ENCODE measurements around the gene ACAD11.
"Not testable (repeated sequence)": the region's sequence is repeated elsewhere in the genome, so short reads cannot be mapped to it uniquely, and the experiment has no call there.

ACAD11 gene

GRCh38 chr3:132606085-132606484 is 53.5 kb downstream of the ACAD11 start:
- no peak for DNase-seq (ENCODE audit: insufficient read length, low spot score)
- FAIRE-seq = no peak

GRCh38 chr3:132605374-132605792 is 54.2 kb downstream of the ACAD11 start:
- no peak for DNase-seq (ENCODE audit: insufficient read length, low spot score)
- no peak for FAIRE-seq

GRCh38 chr3:132600614-132601013 is 59.0 kb downstream of the ACAD11 start:
- DNase-seq (ENCODE audit: insufficient read length, low spot score); FAIRE-seq: not testable (repeated sequence)

- no peak for FAIRE-seq
- DNase-seq (ENCODE audit: insufficient read length, low spot score) = no peak
Observed at GRCh38 chr3:132598181-132598580, 61.4 kb downstream of the ACAD11 start.

- DNase-seq (ENCODE audit: insufficient read length, low spot score) (no peak), FAIRE-seq (no peak)
Observed at GRCh38 chr3:132597660-132598059, 61.9 kb downstream of the ACAD11 start.

GRCh38 chr3:132596816-132597433 is 62.7 kb downstream of the ACAD11 start, which contains the start of gene ACKR4:
TSS of gene ACKR4 (plus strand) at chr3:132597270. CDS start at chr3:132600398, 3,128 bp downstream.
- DNase-seq (ENCODE audit: insufficient read length, low spot score) (no peak), FAIRE-seq (no peak)

GRCh38 chr3:132596326-132596725 is 63.3 kb downstream of the ACAD11 start:
- DNase-seq (ENCODE audit: insufficient read length, low spot score) (no peak), FAIRE-seq (no peak)

GRCh38 chr3:132595014-132595413 is 64.6 kb downstream of the ACAD11 start:
- DNase-seq (ENCODE audit: insufficient read length, low spot score) (no peak), FAIRE-seq (no peak)

- DNase-seq (ENCODE audit: insufficient read length, low spot score) = no peak
- FAIRE-seq = no peak
Observed at GRCh38 chr3:132594498-132594897, 65.1 kb downstream of the ACAD11 start.

GRCh38 chr3:132593947-132594323 is 65.7 kb downstream of the ACAD11 start:
- DNase-seq (ENCODE audit: insufficient read length, low spot score) = no peak
- no peak for FAIRE-seq

GRCh38 chr3:132593241-132593946 is 66.2 kb downstream of the ACAD11 start:
- DNase-seq (ENCODE audit: insufficient read length, low spot score) (no peak), FAIRE-seq (no peak)

- FAIRE-seq (no peak), DNase-seq (ENCODE audit: insufficient read length, low spot score) (no peak)
Observed at GRCh38 chr3:132592216-132592615, 67.4 kb downstream of the ACAD11 start.

GRCh38 chr3:132587401-132587800 is 72.2 kb downstream of the ACAD11 start:
- FAIRE-seq (no peak), DNase-seq (ENCODE audit: insufficient read length, low spot score) (no peak)

GRCh38 chr3:132573797-132574211 is 85.8 kb downstream of the ACAD11 start:
- no peak for FAIRE-seq

GRCh38 chr3:132570016-132570415 is 89.6 kb downstream of the ACAD11 start:
- FAIRE-seq = no peak

More at GRCh38 chr3:132573797-132574211, 85.8 kb downstream of the ACAD11 start:
- DNase-seq (ENCODE audit: insufficient read length, low spot score) = no peak

GRCh38 chr3:132569580-132569979 is 90.0 kb downstream of the ACAD11 start:
- DNase-seq (ENCODE audit: insufficient read length, low spot score) = no peak
- no peak for FAIRE-seq

More at GRCh38 chr3:132570016-132570415, 89.6 kb downstream of the ACAD11 start:
- DNase-seq (ENCODE audit: insufficient read length, low spot score) = no peak

- DNase-seq (ENCODE audit: insufficient read length, low spot score) (no peak), FAIRE-seq (no peak)
Observed at GRCh38 chr3:132569153-132569552, 90.5 kb downstream of the ACAD11 start.

GRCh38 chr3:132568422-132568821 is 91.2 kb downstream of the ACAD11 start:
- DNase-seq (ENCODE audit: insufficient read length, low spot score) (no peak), FAIRE-seq (no peak)

- FAIRE-seq = no peak
- DNase-seq (ENCODE audit: insufficient read length, low spot score) = no peak
Observed at GRCh38 chr3:132564070-132564465, 95.5 kb downstream of the ACAD11 start.

- peak; percentile 52 for FAIRE-seq
- DNase-seq (ENCODE audit: insufficient read length, low spot score) = no peak
Observed at GRCh38 chr3:132563420-132564069, 96.1 kb downstream of the ACAD11 start.

GRCh38 chr3:132561003-132561402 is 98.6 kb downstream of the ACAD11 start:
- DNase-seq (ENCODE audit: insufficient read length, low spot score) (no peak), FAIRE-seq (no peak)

Data from GM19239 (cell line).